Measurements from ENCODE around the gene GNG7. TPM values are rescaled to one million over a fixed set of nuclear protein-coding genes. Genes with fewer than 3 reads are reported as not detected.
A peak's percentile ranks its signal among the peaks of the same experiment; 100 is the strongest.
"Not testable (repeated sequence)": the region's sequence is repeated elsewhere in the genome, so short reads cannot be mapped to it uniquely, and the experiment has no call there.

The GNG7 gene
- total RNA-seq, 4 donors from 2014 or later, result 2.1 to 4.3 (median 3.0) TPM

GRCh38 chr19:2567580-2567979 is 134.9 kb downstream of the GNG7 start:
- Histone ChIP-seq H3K27me3 (no peaks in the 10 kb centered on the region), H3K36me3 (no peaks in the 10 kb centered on the region), H3K4me3 (no peak overlapping the region), H3K9me3 (no peaks in the 10 kb centered on the region), H3K27ac (peak overlapping the region; percentile 60), H3K4me1 (peaks cover 9% of the 10 kb centered on the region)
- WGBS, result 48% methylated on average over 8 of the region's 17 CpGs
- DNase-seq (ENCODE audit: low spot score in 2 of 2), result peak; percentile 81 to 86
- TF ChIP-seq CTCF (IDR thresholded peaks at IDR 0.05), result no peak
- no peak for TF ChIP-seq EP300 (IDR thresholded peaks at IDR 0.05)
- TF ChIP-seq POLR2A (IDR thresholded peaks at IDR 0.05), result no peak
- TF ChIP-seq POLR2AphosphoS5 (IDR thresholded peaks at IDR 0.05), result peak in 1 of 3 donors; percentile 59

GRCh38 chr19:2563546-2563945 is 138.9 kb downstream of the GNG7 start:
- WGBS, result 92% methylated on average over 9 of the region's 9 CpGs

GRCh38 chr19:2561895-2562294 is 140.6 kb downstream of the GNG7 start:
- no peak overlapping the region for H3K27ac ChIP-seq
- no peaks in the 10 kb centered on the region for H3K27me3 ChIP-seq
- peaks cover 8% of the 10 kb centered on the region for H3K4me1 ChIP-seq
- peak overlapping the region; percentile 38 for H3K4me3 ChIP-seq
- no peaks in the 10 kb centered on the region for H3K36me3 ChIP-seq
- no peak for DNase-seq (ENCODE audit: low spot score in 2 of 2)
- 48% methylated on average over 13 of the region's 14 CpGs for WGBS
- TF ChIP-seq CTCF (IDR thresholded peaks at IDR 0.05) (no peak), POLR2AphosphoS5 (IDR thresholded peaks at IDR 0.05) (no peak), POLR2A (IDR thresholded peaks at IDR 0.05) (no peak), EP300 (IDR thresholded peaks at IDR 0.05) (no peak)
- H3K9me3 ChIP-seq, result no peaks in the 10 kb centered on the region

More at GRCh38 chr19:2563546-2563945, 138.9 kb downstream of the GNG7 start:
- not testable (repeated sequence) for H3K9me3 ChIP-seq; H3K36me3 ChIP-seq; H3K4me3 ChIP-seq; H3K27me3 ChIP-seq; DNase-seq (ENCODE audit: low spot score in 2 of 2); H3K27ac ChIP-seq
- peaks cover 17% of the 10 kb centered on the region for H3K4me1 ChIP-seq

GRCh38 chr19:2561221-2561620 is 141.3 kb downstream of the GNG7 start:
- TF ChIP-seq CTCF (IDR thresholded peaks at IDR 0.05) (no peak), POLR2A (IDR thresholded peaks at IDR 0.05) (no peak), EP300 (IDR thresholded peaks at IDR 0.05) (no peak), POLR2AphosphoS5 (IDR thresholded peaks at IDR 0.05) (no peak)
- H3K27me3 ChIP-seq, result no peaks in the 10 kb centered on the region
- no peaks in the 10 kb centered on the region for H3K9me3 ChIP-seq
- peaks cover 10% of the 10 kb centered on the region for H3K4me1 ChIP-seq
- H3K4me3 ChIP-seq, result no peak overlapping the region
- no peak overlapping the region for H3K27ac ChIP-seq
- WGBS, result 96% methylated on average over 4 of the region's 5 CpGs
- no peak for DNase-seq (ENCODE audit: low spot score in 2 of 2)
- no peaks in the 10 kb centered on the region for H3K36me3 ChIP-seq

GRCh38 chr19:2560369-2560768 is 142.1 kb downstream of the GNG7 start:
- no peaks in the 10 kb centered on the region for H3K9me3 ChIP-seq
- no peaks in the 10 kb centered on the region for H3K27me3 ChIP-seq
- DNase-seq (ENCODE audit: low spot score in 2 of 2), result no peak
- H3K36me3 ChIP-seq, result no peaks in the 10 kb centered on the region
- no peak overlapping the region for H3K27ac ChIP-seq
- H3K4me1 ChIP-seq, result peaks cover 16% of the 10 kb centered on the region
- over 99% methylated on average over 10 of the region's 13 CpGs for WGBS
- TF ChIP-seq POLR2AphosphoS5 (IDR thresholded peaks at IDR 0.05), result no peak
- no peak for TF ChIP-seq CTCF (IDR thresholded peaks at IDR 0.05)
- no peak for TF ChIP-seq EP300 (IDR thresholded peaks at IDR 0.05)
- TF ChIP-seq POLR2A (IDR thresholded peaks at IDR 0.05), result no peak
- no peak overlapping the region for H3K4me3 ChIP-seq

GRCh38 chr19:2558543-2558942 is 144.0 kb downstream of the GNG7 start:
- Histone ChIP-seq H3K9me3 (no peaks in the 10 kb centered on the region), H3K27ac (no peak overlapping the region), H3K27me3 (no peaks in the 10 kb centered on the region), H3K4me3 (no peak overlapping the region), H3K4me1 (peaks cover 16% of the 10 kb centered on the region), H3K36me3 (no peaks in the 10 kb centered on the region)
- DNase-seq (ENCODE audit: low spot score in 2 of 2), result no peak
- TF ChIP-seq POLR2AphosphoS5 (IDR thresholded peaks at IDR 0.05), result no peak
- no peak for TF ChIP-seq EP300 (IDR thresholded peaks at IDR 0.05)
- no peak for TF ChIP-seq POLR2A (IDR thresholded peaks at IDR 0.05)
- TF ChIP-seq CTCF (IDR thresholded peaks at IDR 0.05), result no peak
- WGBS, result 93% methylated on average over 2 of the region's 2 CpGs

- DNase-seq (ENCODE audit: low spot score in 2 of 2); H3K4me3 ChIP-seq; H3K27ac ChIP-seq; H3K27me3 ChIP-seq; H3K9me3 ChIP-seq; H3K36me3 ChIP-seq: not testable (repeated sequence)
- WGBS, result 80% methylated on average over 7 of the region's 7 CpGs
- peaks cover 16% of the 10 kb centered on the region for H3K4me1 ChIP-seq
These were observed 144.4 kb downstream of the GNG7 start for GRCh38 chr19:2558131-2558530.

Data from suprapubic skin (tissue), 4 donors.